Caki2 (cell line): Measurements from ENCODE around the gene PRAMEF4. TPM values are rescaled to one million over a fixed set of nuclear protein-coding genes. Genes with fewer than 3 reads are reported as not detected.
"Not testable (repeated sequence)": the region's sequence is repeated elsewhere in the genome, so short reads cannot be mapped to it uniquely, and the experiment has no call there.

Experiments
- DNase-seq: peaks from one replicate; pipeline ENCODE4 v3.0.0-alpha.2; 2015; ENCODE audit warnings: low read depth
- in situ Hi-C: cut with HindIII; loops from 2 replicates; pipeline ENCODE4 v1.10.0; 2016; ENCODE audit warnings: low sequenced_read_pairs, low pct_unique_long_range_greater_than_20kb, mixed read lengths
- total RNA-seq: library from RNA; depleted of rRNA; stranded (reverse); fragments of >200 nt; shearing (Covaris generic); gene quantifications from 2 replicates; pipeline ENCODE4 v1.2.3, GENCODE V29; 2014; ENCODE audit warnings: low replicate concordance; rRNA removed

Gene PRAMEF4
- not detected in 2 replicates for total RNA-seq

GRCh38 chr1:12886101-12886500, at the start of gene PRAMEF4:
Gene PRAMEF4 (minus strand): TSS chr1:12886201. CDS start chr1:12883394, 2,807 bp downstream.
- in situ Hi-C loops, DNase-seq: not testable (repeated sequence)

DNA sequence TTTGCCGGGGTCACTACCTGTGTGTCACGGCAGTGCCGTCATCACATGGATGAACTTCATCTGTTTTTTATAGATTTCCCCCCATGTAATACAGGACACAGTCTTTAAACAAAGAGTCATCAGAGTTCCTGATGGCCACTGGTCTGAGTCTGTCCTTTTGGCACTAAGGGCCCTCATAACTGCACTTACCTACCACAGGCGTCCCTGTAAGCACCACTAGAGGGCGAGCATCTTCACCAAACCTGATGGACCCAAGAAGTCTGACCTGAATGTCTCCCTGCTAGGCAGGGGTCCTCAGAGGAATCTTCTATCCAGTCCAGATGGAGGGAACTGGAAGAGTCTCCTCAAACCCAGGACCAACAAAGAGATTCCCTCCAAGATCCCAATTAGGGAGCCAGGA, 38.4 kb upstream of the PRAMEF4 start:
- DNase-seq, in situ Hi-C loops: not testable (repeated sequence)

DNA sequence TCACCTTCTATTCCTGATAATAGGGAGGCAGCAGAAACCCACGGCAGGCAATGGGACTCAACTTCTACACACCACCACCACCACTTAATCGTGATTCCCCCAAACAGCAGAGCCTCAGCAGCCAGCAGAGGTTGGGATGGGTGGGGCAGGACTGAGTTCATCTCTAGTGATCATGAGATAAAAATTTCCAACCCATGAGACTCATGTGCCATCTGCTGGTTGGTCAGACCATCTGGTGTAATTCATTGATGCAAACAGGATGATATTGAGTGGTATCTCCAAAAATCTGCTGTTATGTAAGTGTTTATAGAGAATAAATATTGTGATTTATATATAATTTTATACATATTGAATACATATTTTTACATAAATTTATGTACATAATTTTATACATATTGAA, 35.7 kb upstream of the PRAMEF4 start:
- DNase-seq, in situ Hi-C loops: not testable (repeated sequence)

- in situ Hi-C loops, result not testable (repeated sequence)
Observed at GRCh38 chr1:12916310-12916709, 30.3 kb upstream of the PRAMEF4 start, which contains the start of gene PRAMEF7. Gene PRAMEF7 (plus strand): TSS chr1:12916610. CDS start chr1:12917693, 1,083 bp downstream.

GRCh38 chr1:12903793-12904572, 18.0 kb upstream of the PRAMEF4 start:
- in situ Hi-C loops, DNase-seq: not testable (repeated sequence)

More at GRCh38 chr1:12916310-12916709, 30.3 kb upstream of the PRAMEF4 start, which contains the start of gene PRAMEF7:
- DNase-seq, result not testable (repeated sequence)

DNA sequence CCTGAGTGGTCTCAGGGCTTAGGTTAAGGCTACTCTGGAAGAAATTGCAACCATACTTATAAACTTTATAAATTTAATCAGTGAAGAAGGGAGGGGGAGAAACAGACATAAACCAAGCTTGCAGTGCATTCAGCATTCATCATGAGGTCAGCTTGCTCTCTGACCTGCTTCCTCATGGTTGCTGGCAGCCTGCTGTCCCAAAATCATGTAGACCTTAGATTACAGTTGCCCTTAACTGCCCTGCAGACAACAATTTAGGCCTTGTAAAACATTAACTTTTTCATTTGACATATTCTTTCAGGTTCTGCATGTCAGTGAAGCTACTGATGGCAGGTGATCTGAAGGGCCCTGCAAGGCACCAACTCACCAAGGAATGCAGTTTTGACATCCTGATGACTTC, 13.2 kb upstream of the PRAMEF4 start:
- in situ Hi-C loops, DNase-seq: not testable (repeated sequence)

DNA sequence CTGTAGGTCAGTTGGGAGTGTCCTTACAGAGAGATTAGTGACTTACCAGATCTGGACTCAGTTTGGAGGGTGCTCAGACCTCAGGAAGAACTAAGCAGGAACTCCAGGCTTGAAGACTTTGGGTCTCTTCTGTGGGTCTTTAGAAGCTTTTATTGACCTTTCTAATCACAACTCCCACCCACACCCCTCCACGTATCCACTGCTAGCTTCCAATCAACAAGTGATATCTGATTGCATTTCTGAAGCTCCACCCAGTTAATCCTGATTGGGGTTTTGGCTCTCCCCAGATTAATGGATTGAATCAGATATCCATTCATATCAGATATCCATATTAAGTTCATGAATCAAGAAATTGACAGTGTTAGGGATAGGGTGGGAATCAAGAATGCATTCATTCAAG, 12.2 kb upstream of the PRAMEF4 start, which contains the start of gene PRAMEF10:
PRAMEF10 (minus strand) TSS at position 101 of the 400 bp plus-strand sequence. CDS start 2,423 bp downstream, outside the sequence.
- DNase-seq, in situ Hi-C loops: not testable (repeated sequence)

GRCh38 chr1:12878453-12878852, 7.5 kb downstream of the PRAMEF4 start:
- DNase-seq, in situ Hi-C loops: not testable (repeated sequence)

DNA sequence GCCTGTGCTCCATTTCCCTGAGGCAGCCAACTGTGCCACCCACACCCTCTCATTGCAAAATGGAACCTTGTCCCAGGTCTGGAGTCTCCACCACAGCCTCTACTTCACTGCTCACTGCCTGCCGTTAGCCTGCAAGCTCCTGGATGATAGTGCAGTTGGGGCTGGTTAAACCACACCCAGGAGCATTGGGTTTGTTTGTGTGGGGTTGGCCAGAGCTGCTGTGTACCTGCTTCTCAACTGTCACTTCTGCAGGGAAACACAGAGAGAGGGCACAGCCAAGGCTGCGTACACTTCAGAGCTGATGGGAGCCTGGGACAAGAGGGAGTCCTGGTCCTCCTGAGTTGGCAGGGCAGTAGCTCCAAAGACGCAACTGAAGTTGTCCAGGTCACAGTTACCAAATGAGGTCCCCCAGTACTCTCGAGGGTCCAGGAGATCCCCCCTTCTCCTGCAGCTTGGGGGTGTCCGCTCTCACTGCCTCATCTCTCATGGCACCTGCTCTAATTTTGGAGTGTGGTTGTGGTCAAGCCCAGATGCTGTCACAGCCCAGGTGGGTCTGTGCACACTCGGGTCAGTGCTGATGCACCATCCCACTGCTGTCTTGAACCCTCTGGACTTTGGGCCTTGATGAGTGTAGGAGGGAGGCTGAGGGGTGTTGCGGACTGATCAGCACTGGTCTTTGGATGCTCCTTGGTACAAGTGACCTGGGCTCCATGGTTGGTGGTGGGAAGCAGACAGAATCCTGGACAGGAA, 22.7 kb downstream of the PRAMEF4 start:
- in situ Hi-C loops, DNase-seq: not testable (repeated sequence)

- DNase-seq, in situ Hi-C loops: not testable (repeated sequence)
Observed at GRCh38 chr1:12856786-12857185, 29.2 kb downstream of the PRAMEF4 start, which contains the start of gene PRAMEF2. Gene PRAMEF2 (plus strand): TSS chr1:12857086. CDS start chr1:12859010, 1,924 bp downstream.

DNA sequence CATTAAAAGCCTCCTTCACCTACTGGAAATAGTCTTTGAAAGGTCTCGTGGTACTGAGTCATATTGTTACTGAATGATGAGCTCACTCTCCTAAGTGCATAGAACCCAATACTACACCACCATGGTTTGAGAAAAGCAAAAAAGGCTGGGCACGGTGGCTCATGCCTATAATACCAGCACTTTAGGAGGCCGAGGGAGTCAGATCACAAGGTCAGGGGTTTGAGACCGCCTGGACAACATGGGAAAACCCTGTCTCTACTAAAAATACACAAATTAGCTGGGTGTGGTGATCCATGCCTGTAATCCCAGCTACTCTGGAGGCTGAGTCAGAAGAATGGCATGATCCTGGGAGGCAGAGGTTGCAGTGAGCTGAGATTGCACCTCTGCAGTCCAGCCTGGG, 34.2 kb downstream of the PRAMEF4 start:
- DNase-seq, result peak; percentile 87
- in situ Hi-C loops, result no loop called here

GRCh38 chr1:12848620-12849019, 37.4 kb downstream of the PRAMEF4 start, which contains the start of gene HNRNPCL1:
Gene HNRNPCL1 (minus strand): TSS chr1:12848720. CDS start chr1:12848289, 431 bp downstream.
- in situ Hi-C loops, DNase-seq: not testable (repeated sequence)

DNA sequence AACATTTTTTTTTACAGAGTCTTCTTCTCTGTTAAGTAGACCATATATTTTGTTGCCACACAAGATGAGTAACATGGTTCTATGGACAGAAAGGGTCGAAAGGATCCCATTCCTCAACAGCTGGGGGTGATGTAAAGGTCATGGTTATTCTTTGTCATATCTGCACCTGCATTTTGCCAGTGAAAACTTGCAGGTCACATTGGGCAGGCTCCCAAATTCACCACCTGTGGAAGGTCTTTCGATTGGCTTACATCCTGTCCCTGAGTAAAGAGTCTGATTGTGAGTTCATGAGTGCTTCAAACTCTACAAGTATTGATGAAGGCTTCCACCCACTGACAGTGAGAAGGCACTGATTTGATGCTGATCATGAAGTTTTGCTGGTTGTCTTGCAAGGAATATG, 52.8 kb downstream of the PRAMEF4 start:
- in situ Hi-C loops, result not testable (repeated sequence)

DNA sequence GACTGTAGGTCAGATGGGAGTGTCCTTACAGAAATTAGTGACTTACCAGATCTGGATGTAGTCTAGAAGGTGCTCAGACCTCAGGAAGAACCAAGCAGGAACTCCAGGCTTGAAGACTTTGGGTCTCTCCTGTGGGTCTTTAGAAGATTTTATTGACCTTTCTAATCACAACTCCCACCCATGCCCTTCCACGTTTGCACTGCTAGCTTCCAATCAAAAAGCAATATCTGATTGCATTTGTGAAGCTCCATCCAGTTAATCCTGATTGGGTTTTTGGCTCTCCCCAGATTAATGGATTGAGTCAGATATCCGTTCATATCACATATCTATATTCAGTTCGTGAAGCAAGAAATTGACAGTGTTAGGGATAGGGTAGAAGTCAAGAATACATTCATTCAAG, 54.7 kb downstream of the PRAMEF4 start, which contains the start of gene PRAMEF11:
PRAMEF11 (minus strand) TSS at position 101 of the 400 bp plus-strand sequence. CDS start 2,621 bp downstream, outside the sequence.
- in situ Hi-C loops, DNase-seq: not testable (repeated sequence)

More for the DNA sequence above, 52.8 kb downstream of the PRAMEF4 start:
- not testable (repeated sequence) for DNase-seq

Other genes with a start within 250 kb of the PRAMEF4 start
- not detected in 2 replicates for gene AADACL4, start 242.1 kb downstream of the PRAMEF4 start, total RNA-seq
- not detected in 2 replicates for gene AADACL3, start 170.1 kb downstream of the PRAMEF4 start, total RNA-seq
- not detected in 2 replicates for gene CFAP107, start 140.0 kb downstream of the PRAMEF4 start, total RNA-seq
- not detected in 2 replicates for gene PRAMEF12, start 112.5 kb downstream of the PRAMEF4 start, total RNA-seq
- not detected in 2 replicates for gene PRAMEF1, start 94.8 kb downstream of the PRAMEF4 start, total RNA-seq
- not detected in 2 replicates for gene PRAMEF11, start 54.8 kb downstream of the PRAMEF4 start, total RNA-seq
- not detected in 2 replicates for gene HNRNPCL1, start 37.5 kb downstream of the PRAMEF4 start, total RNA-seq
- gene PRAMEF2, start 29.1 kb downstream of the PRAMEF4 start, total RNA-seq, result not detected in 2 replicates
- gene PRAMEF10, start 12.1 kb upstream of the PRAMEF4 start, total RNA-seq, result not detected in 2 replicates
- not detected in 2 replicates for gene PRAMEF7, start 30.4 kb upstream of the PRAMEF4 start, total RNA-seq
- gene PRAMEF6, start 61.4 kb upstream of the PRAMEF4 start, total RNA-seq, result not detected in 2 replicates
- gene PRAMEF27, start 170.4 kb upstream of the PRAMEF4 start, total RNA-seq, result not detected in 2 replicates
- not detected in 2 replicates for gene HNRNPCL3, start 174.6 kb upstream of the PRAMEF4 start, total RNA-seq
- not detected in 2 replicates for gene PRAMEF25, start 184.6 kb upstream of the PRAMEF4 start, total RNA-seq
- not detected in 2 replicates for gene HNRNPCL2, start 230.7 kb upstream of the PRAMEF4 start, total RNA-seq